HEK293 (cell line): ENCODE results near the gene NLE1.

Experiments
- AEBP2 ChIP-seq: fragments of 450-650 bp; formaldehyde crosslinking; IDR thresholded peaks from 2 replicates; pipeline ENCODE4 v1.5.1; 2016; ENCODE audit warnings: missing biosample characterization, missing genetic modification characterization, borderline replicate concordance
- HOXA7 ChIP-seq: sonication (generic); formaldehyde crosslinking; IDR thresholded peaks from 2 replicates; pipeline ENCODE4 v1.8.1; 2022; ENCODE audit warnings: missing genetic modification reagents, borderline replicate concordance
- HOXD13 ChIP-seq: sonication (generic); formaldehyde crosslinking; IDR thresholded peaks from 2 replicates; pipeline ENCODE4 v1.8.0; 2022; ENCODE audit warnings: missing genetic modification reagents, borderline replicate concordance
- KLF1 ChIP-seq: fragments of 450-650 bp; formaldehyde crosslinking; IDR thresholded peaks from 2 replicates; pipeline ENCODE4 v1.5.1; 2016; ENCODE audit warnings: missing biosample characterization, missing genetic modification characterization
- KLF8 ChIP-seq: fragments of 450-650 bp; formaldehyde crosslinking; IDR thresholded peaks from 2 replicates; pipeline ENCODE4 v1.5.1; 2016; ENCODE audit warnings: missing biosample characterization, missing genetic modification characterization
- KLF9 ChIP-seq: fragments of 450-650 bp; formaldehyde crosslinking; IDR thresholded peaks from 2 replicates; pipeline ENCODE4 v1.5.1; 2016; ENCODE audit warnings: missing biosample characterization, missing genetic modification characterization, low read depth
- MEIS1 ChIP-seq: sonication (generic); formaldehyde crosslinking; IDR thresholded peaks from 2 replicates; pipeline ENCODE4 v1.8.1; 2022; ENCODE audit warnings: missing genetic modification reagents, mild to moderate bottlenecking, borderline replicate concordance
- MYNN ChIP-seq: fragments of 450-650 bp; formaldehyde crosslinking; IDR thresholded peaks from 2 replicates; pipeline ENCODE4 v1.5.1; 2016; ENCODE audit warnings: missing biosample characterization, missing genetic modification characterization, borderline replicate concordance
- PRDM6 ChIP-seq: fragments of 450-650 bp; formaldehyde crosslinking; IDR thresholded peaks from 2 replicates; pipeline ENCODE4 v1.5.1; 2017; ENCODE audit warnings: missing biosample characterization, missing genetic modification characterization
- RBAK ChIP-seq: fragments of 450-650 bp; formaldehyde crosslinking; IDR thresholded peaks from 2 replicates; pipeline ENCODE4 v1.5.1; 2016; ENCODE audit warnings: missing biosample characterization, missing genetic modification characterization
- REPIN1 ChIP-seq: fragments of 450-650 bp; formaldehyde crosslinking; IDR thresholded peaks from 2 replicates; pipeline ENCODE4 v1.5.1; 2017; ENCODE audit warnings: missing biosample characterization, missing genetic modification characterization, low read depth
- SALL2 ChIP-seq: fragments of 450-650 bp; formaldehyde crosslinking; IDR thresholded peaks from 2 replicates; pipeline ENCODE4 v1.5.0; 2017; ENCODE audit warnings: missing biosample characterization, mild to moderate bottlenecking, missing genetic modification characterization, borderline replicate concordance
- SP3 ChIP-seq: fragments of 450-650 bp; formaldehyde crosslinking; IDR thresholded peaks from 2 replicates; pipeline ENCODE4 v1.5.1; 2016; ENCODE audit warnings: missing biosample characterization, missing genetic modification characterization
- TRIM28 ChIP-seq: IDR thresholded peaks from 2 replicates; pipeline ENCODE4 v1.6.1; 2011; ENCODE audit warnings: low read length, control low read depth, borderline replicate concordance
- ZBTB17 ChIP-seq: fragments of 450-650 bp; formaldehyde crosslinking; IDR thresholded peaks from 2 replicates; pipeline ENCODE4 v1.5.1; 2016; ENCODE audit warnings: missing biosample characterization, missing genetic modification characterization
- ZBTB7A ChIP-seq: fragments of 450-650 bp; formaldehyde crosslinking; IDR thresholded peaks from 2 replicates; pipeline ENCODE4 v1.5.1; 2016; ENCODE audit warnings: low read depth, missing biosample characterization, missing genetic modification characterization
- ZFP3 ChIP-seq: fragments of 450-650 bp; formaldehyde crosslinking; IDR thresholded peaks from 2 replicates; pipeline ENCODE4 v1.5.1; 2016; ENCODE audit warnings: low read depth, missing biosample characterization, missing genetic modification characterization
- ZFP41 ChIP-seq: fragments of 450-650 bp; formaldehyde crosslinking; IDR thresholded peaks from 2 replicates; pipeline ENCODE4 v1.5.1; 2016; ENCODE audit warnings: missing biosample characterization, missing genetic modification characterization, borderline replicate concordance
- ZIC2 ChIP-seq: fragments of 450-650 bp; formaldehyde crosslinking; IDR thresholded peaks from 2 replicates; pipeline ENCODE4 v1.5.1; 2016; ENCODE audit warnings: missing biosample characterization, missing genetic modification characterization
- ZNF19 ChIP-seq: fragments of 450-650 bp; formaldehyde crosslinking; IDR thresholded peaks from 2 replicates; pipeline ENCODE4; 2016; ENCODE audit warnings: missing biosample characterization, missing genetic modification characterization, low read depth
- ZNF26 ChIP-seq: fragments of 450-650 bp; formaldehyde crosslinking; IDR thresholded peaks from 2 replicates; pipeline ENCODE4 v1.5.1; 2016; ENCODE audit warnings: missing biosample characterization, missing genetic modification characterization
- ZNF354C ChIP-seq: fragments of 450-650 bp; formaldehyde crosslinking; IDR thresholded peaks from 2 replicates; pipeline ENCODE4 v1.5.1; 2016; ENCODE audit warnings: missing biosample characterization, missing genetic modification characterization, low read depth, borderline replicate concordance
- ZNF362 ChIP-seq: fragments of 450-650 bp; formaldehyde crosslinking; IDR thresholded peaks from 2 replicates; pipeline ENCODE4 v1.5.1; 2016; ENCODE audit warnings: missing biosample characterization, missing genetic modification characterization
- ZNF521 ChIP-seq: fragments of 450-650 bp; formaldehyde crosslinking; IDR thresholded peaks from 2 replicates; pipeline ENCODE4 v1.5.1; 2017; ENCODE audit warnings: missing biosample characterization, mild to moderate bottlenecking, missing genetic modification characterization
- ZNF560 ChIP-seq: fragments of 450-650 bp; formaldehyde crosslinking; IDR thresholded peaks from 2 replicates; pipeline ENCODE4 v1.5.1; 2017; ENCODE audit warnings: missing biosample characterization, missing genetic modification characterization, borderline replicate concordance
- ZNF626 ChIP-seq: fragments of 450-650 bp; sonication (Bioruptor Pico); formaldehyde crosslinking; IDR thresholded peaks from 2 replicates; pipeline ENCODE4 v1.5.1; 2018; ENCODE audit warnings: missing biosample characterization, missing genetic modification characterization, inconsistent platforms
- ZNF629 ChIP-seq: fragments of 450-650 bp; formaldehyde crosslinking; IDR thresholded peaks from 2 replicates; pipeline ENCODE4 v1.5.1; 2017; ENCODE audit warnings: missing biosample characterization, missing genetic modification characterization
- ZNF639 ChIP-seq: fragments of 450-650 bp; formaldehyde crosslinking; IDR thresholded peaks from 2 replicates; pipeline ENCODE4 v1.5.1; 2016; ENCODE audit warnings: missing biosample characterization, missing genetic modification characterization
- ZNF707 ChIP-seq: fragments of 450-650 bp; formaldehyde crosslinking; IDR thresholded peaks from 2 replicates; pipeline ENCODE4 v1.5.1; 2016; ENCODE audit warnings: missing biosample characterization, missing genetic modification characterization
- ZNF791 ChIP-seq: fragments of 450-650 bp; formaldehyde crosslinking; IDR thresholded peaks from 2 replicates; pipeline ENCODE4 v1.5.1; 2016; ENCODE audit warnings: missing biosample characterization, missing genetic modification characterization
- ZNF843 ChIP-seq: fragments of 450-650 bp; formaldehyde crosslinking; IDR thresholded peaks from 2 replicates; pipeline ENCODE4 v1.5.1; 2016; ENCODE audit warnings: missing biosample characterization, missing genetic modification characterization
- ZSCAN23 ChIP-seq: fragments of 450-650 bp; formaldehyde crosslinking; IDR thresholded peaks from 2 replicates; pipeline ENCODE4 v1.5.1; 2016; ENCODE audit warnings: missing biosample characterization, missing genetic modification characterization

NLE1 gene

GRCh38 chr17:35119370-35120165, 22.5 kb downstream of the NLE1 start, which contains the start of gene RAD51D (continued):
- TF ChIP-seq ZSCAN23 (tag by site-specific recombination) (no peak), ZNF26 (tag by site-specific recombination) (no peak), PRDM6 (no peak), MEIS1 (CRISPR knock-in tag) (no peak), HOXD13 (no peak), ZBTB17 (tag by site-specific recombination) (peak; percentile 65), AEBP2 (tag by site-specific recombination) (no peak), ZNF629 (peak; percentile 32; the same call in 1 of the 2 replicates), TRIM28 (peak; percentile 56; the same call in 1 of the 2 replicates), ZNF362 (tag by site-specific recombination) (no peak), ZNF791 (tag by site-specific recombination) (no peak), ZNF560 (tag by site-specific recombination) (no peak), ZNF843 (tag by site-specific recombination) (no peak), KLF9 (tag by site-specific recombination) (peak; percentile 72), HOXA7 (no peak), MYNN (no peak), ZNF19 (tag by site-specific recombination) (no peak), ZFP3 (tag by site-specific recombination) (no peak; the same call in 1 of the 2 replicates), RBAK (tag by site-specific recombination) (no peak), ZNF639 (tag by site-specific recombination) (no peak), ZNF354C (tag by site-specific recombination) (no peak), SALL2 (tag by site-specific recombination) (no peak), ZIC2 (tag by site-specific recombination) (peak; percentile 95), REPIN1 (no peak), ZFP41 (tag by site-specific recombination) (no peak), KLF8 (tag by site-specific recombination) (peak; percentile 90), SP3 (tag by site-specific recombination) (peak; percentile 82), ZNF521 (tag by site-specific recombination) (no peak), KLF1 (peak; percentile 70), ZNF707 (tag by site-specific recombination) (no peak), ZNF626 (tag by site-specific recombination) (no peak), ZBTB7A (tag by site-specific recombination) (peak; percentile 20; the same call in 1 of the 2 replicates)
